ENCODE measurements around the gene B4GALNT2.
"Not testable (repeated sequence)": the region's sequence is repeated elsewhere in the genome, so short reads cannot be mapped to it uniquely, and the experiment has no call there.

B4GALNT2 gene, protein sequence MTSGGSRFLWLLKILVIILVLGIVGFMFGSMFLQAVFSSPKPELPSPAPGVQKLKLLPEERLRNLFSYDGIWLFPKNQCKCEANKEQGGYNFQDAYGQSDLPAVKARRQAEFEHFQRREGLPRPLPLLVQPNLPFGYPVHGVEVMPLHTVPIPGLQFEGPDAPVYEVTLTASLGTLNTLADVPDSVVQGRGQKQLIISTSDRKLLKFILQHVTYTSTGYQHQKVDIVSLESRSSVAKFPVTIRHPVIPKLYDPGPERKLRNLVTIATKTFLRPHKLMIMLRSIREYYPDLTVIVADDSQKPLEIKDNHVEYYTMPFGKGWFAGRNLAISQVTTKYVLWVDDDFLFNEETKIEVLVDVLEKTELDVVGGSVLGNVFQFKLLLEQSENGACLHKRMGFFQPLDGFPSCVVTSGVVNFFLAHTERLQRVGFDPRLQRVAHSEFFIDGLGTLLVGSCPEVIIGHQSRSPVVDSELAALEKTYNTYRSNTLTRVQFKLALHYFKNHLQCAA

DNA sequence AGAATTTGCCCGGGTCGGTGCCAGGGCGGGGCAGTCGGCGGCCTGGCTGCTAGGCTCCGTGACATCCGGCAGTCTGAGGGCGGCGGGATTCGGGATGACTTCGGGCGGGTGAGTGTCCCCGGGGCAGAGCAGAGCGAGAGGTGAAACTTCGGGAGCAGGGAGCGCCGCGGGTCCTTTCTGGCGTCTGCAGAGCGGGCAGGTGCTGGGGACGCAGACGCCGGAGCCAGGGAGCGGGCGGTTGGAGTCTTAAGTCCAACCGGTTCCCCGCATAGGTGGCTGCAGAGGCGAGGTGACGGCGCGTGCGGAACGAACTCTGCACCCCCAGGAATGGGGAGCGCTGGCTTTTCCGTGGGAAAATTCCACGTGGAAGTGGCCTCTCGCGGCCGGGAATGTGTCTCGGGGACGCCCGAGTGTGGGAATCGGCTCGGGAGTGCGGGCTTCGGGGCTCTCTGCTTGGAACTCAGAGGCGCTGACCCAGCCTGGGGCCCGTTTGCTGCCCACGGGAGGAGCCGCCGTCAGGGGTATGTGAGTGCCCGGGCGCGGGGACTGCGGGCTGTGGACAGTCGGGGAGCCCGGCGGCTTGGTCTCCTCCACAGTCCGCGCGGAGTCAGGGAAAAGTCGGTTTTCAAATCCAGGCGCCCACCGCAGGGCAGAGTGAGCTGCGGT, at the start of gene B4GALNT2:
B4GALNT2 (plus strand) TSS at position 71 of the 666 bp plus-strand sequence; CDS start at position 95, 24 bp downstream.
- no peak for DNase-seq (ENCODE audit: low spot score)

- DNase-seq (ENCODE audit: low spot score), result not testable (repeated sequence)
Measured at GRCh38 chr17:49085046-49085445, 47.5 kb upstream of the B4GALNT2 start.

- DNase-seq (ENCODE audit: low spot score), result no peak
Measured at GRCh38 chr17:49085565-49086315, 46.8 kb upstream of the B4GALNT2 start.

GRCh38 chr17:49086316-49086605, 46.3 kb upstream of the B4GALNT2 start:
- no peak for DNase-seq (ENCODE audit: low spot score)

- DNase-seq (ENCODE audit: low spot score), result no peak
Measured at GRCh38 chr17:49086649-49087048, 45.9 kb upstream of the B4GALNT2 start.

GRCh38 chr17:49089094-49089493, 43.5 kb upstream of the B4GALNT2 start:
- no peak for DNase-seq (ENCODE audit: low spot score)

DNA sequence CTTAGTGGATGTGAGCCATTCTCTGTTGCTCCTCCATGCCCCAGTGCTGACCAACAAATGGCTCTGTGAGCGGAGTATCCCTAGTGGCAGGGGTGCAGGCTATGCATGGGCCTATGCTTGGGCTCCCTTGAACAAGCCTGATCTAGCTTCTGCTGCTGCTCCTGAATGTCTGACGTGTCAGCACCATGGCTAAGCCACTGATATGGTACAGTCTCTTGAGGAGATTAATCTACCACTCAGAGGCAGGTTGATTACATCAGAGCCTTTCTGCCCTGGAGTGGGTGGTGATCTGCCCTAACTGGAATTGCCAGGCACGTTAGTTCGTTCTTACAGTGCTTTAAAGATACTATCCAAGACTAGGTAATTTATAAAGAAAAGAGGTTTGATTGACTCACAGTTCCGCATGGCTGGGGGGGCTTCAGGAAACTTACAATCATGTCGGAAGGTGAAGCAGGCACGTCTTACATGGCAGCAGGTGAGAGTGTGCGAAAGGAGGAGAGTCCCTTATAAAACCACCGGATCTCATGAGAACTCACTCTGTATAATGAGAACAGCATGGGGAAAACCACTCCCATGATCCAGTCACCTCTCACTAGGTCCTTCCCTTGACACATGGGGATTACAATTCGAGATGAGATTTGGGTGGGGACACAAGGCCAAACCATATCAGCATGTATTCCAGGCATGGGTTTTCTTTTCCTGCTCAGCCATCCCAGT, 41.5 kb upstream of the B4GALNT2 start:
- DNase-seq (ENCODE audit: low spot score), result no peak

GRCh38 chr17:49093131-49093530, 39.4 kb upstream of the B4GALNT2 start:
- no peak for DNase-seq (ENCODE audit: low spot score)

- DNase-seq (ENCODE audit: low spot score), result no peak
Measured at GRCh38 chr17:49100601-49101000, 32.0 kb upstream of the B4GALNT2 start.

GRCh38 chr17:49101054-49101534, 31.5 kb upstream of the B4GALNT2 start:
- DNase-seq (ENCODE audit: low spot score), result no peak

GRCh38 chr17:49103360-49103759, 29.2 kb upstream of the B4GALNT2 start:
- DNase-seq (ENCODE audit: low spot score), result not testable (repeated sequence)

DNA sequence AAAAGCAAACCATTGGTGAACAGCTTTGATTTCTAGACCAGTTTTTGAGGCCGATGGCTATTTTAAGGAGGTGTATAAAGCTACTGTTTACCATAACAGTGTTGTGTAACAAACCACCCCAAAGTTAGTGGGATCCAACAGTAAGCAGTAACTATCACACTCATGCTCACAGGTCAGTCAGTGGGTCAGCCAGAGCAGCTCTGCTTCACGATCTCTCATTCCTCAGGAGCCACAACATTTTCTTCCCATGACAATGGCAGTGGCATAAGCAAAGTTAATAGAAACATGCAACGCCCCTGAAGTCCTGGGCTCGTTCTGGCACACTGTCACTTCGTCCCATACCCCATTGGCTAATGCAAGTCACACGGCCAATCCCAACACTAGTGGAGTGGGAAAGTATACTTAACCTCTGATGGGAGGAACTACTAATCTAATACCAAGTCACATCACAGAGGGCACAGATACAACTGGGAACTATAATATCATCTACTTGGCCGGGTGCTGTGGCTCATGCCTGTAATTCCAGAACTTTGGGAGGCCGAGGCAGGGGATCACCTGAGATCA, 28.0 kb upstream of the B4GALNT2 start:
- DNase-seq (ENCODE audit: low spot score), result no peak

DNA sequence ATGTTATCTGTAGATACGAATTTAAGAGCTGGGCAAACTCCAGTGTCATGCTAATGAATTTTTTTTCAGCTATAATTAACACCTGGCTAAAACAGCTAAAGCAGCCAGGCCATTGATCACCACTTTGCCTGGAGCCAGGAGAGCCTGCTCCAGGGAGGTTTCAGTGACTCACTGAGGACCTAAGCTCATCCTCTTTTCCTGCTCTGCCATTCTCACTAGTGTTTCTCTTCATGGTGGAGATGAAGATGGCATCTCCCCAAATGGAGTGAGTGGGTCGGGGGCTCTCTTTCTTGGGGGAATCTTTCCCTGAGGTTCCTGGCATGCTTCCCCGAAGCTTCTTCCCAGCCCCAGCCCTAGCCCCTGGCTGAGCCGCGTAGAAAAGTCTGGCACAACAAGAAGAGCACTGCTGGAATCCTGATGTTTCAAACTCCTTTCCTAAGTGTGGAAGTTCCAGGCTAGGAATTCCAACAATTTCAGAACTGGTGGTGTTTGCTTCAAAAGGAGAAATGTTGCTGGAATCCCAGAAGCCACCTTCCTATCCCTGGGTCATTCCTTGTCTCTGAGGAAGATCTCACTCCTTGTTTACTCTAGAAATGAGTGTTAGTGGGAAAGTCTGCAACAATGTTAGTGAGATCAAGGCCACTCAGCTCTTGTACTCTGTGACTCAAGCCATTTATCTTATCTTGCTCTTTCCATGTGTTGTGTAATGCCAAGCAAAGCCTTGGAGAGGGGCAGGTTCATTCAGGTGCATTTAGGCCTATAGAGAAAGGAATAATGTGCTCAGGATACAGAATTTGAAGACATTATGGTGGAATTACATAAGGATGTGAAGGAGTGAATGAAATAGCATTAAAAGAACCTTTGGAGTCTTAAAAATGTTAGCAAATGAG, 26.0 kb upstream of the B4GALNT2 start:
- DNase-seq (ENCODE audit: low spot score), result no peak

DNA sequence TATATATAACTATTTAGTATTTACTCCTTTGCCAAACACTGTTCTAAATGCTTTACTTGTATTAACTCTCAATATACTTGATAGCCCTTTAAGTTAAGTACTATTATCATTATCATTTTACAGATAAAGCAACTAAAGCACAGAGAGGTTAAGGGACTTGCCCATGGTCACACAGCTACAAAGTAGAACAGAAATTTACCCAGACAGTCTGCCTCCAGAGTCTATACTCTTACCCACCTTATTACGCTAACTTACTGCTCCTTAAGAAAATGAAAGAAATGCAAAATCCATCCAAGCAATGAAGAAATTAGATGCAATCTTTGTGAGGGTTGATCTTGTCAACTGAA, 25.4 kb upstream of the B4GALNT2 start:
- DNase-seq (ENCODE audit: low spot score), result no peak

GRCh38 chr17:49108318-49108717, 24.3 kb upstream of the B4GALNT2 start:
- DNase-seq (ENCODE audit: low spot score), result no peak

GRCh38 chr17:49110509-49110908, 22.1 kb upstream of the B4GALNT2 start:
- no peak for DNase-seq (ENCODE audit: low spot score)

- DNase-seq (ENCODE audit: low spot score), result no peak
Measured at GRCh38 chr17:49111934-49112333, 20.6 kb upstream of the B4GALNT2 start.

DNA sequence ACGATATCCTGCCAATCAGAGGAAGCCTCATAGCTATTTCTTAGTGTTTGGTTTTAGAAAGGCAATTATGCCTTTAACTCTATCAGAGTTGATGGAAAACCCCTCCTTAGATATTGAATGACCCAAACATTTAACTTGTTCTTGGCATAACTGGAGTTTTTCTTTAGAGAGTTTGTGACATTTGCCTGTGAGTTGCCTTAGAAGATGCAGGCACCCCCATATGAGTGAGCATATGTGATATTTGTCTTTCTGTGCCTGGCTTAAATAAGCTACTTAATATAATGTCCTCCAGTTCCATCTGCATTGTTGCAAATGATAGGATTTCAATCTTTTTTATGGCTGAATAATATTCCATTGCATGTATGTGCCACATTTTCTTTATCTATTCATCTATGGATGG, 19.6 kb upstream of the B4GALNT2 start:
- no peak for DNase-seq (ENCODE audit: low spot score)

DNA sequence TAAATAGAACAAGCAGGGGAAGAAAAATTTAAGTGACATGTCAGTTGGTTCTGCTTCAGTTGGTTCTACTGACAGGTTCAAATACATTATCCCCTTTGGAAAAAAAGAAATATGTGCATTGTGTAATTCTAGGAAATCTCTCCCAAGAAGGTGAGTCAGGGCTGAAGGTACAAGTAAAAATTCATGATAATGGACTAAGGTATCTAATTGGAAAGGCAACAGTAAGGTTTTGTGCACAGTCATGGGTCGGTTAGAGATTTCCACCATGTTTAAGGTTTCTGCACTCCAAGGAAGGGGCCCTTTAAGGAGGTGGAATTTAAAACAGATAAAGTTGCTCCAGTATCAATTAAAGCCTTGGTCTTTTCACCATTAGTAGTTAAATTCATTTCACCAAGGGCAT, 17.9 kb upstream of the B4GALNT2 start:
- DNase-seq (ENCODE audit: low spot score), result no peak

DNA sequence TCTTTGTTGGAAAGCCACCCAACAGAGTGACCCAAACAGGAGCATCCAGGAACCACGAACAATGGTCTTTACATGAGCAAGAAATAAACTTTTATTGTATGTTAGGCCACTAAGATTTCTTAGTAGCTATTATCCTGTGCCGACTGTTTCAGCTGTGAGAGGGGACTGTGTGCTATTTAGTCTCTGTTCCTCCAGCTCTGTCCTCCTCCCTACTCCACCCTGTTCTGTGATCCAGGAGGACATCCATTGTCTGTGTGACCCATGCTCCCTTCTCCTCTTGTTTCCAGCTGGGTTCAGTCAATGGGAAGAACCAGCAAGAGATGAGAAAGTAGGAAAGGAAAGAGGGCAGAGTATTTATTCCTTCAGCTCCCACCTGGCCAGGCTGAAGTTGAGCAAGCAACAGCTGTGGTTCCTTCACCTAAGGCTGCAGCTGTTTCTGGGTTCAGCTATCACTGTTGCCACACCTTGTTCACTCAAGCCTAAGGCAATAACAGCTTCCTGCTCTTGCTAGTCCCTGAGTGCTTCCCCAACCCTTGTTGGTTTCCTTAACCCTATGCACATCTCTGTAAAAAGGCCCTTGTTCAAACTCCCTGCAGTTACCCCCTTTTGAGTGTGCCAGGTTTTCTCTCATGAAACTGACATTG, 14.9 kb upstream of the B4GALNT2 start:
- no peak for DNase-seq (ENCODE audit: low spot score)

Data from RKO (cell line).